GM18951 (cell line): ENCODE results near the gene IL12RB1.
A peak's percentile ranks its signal among the peaks of the same experiment; 100 is the strongest.
"Not testable (repeated sequence)": the region's sequence is repeated elsewhere in the genome, so short reads cannot be mapped to it uniquely, and the experiment has no call there.

ENCODE experiments used
- POLR2A ChIP-seq: IDR thresholded peaks from 4 replicates; pipeline ENCODE4 v1.6.1; 2011; ENCODE audit warnings: mild to moderate bottlenecking; ENCODE audit not compliant: insufficient read length, insufficient read depth; ENCODE audit errors: extremely low read depth
- in situ Hi-C: fragments of 300-500 bp; cut with MboI; formaldehyde crosslinking; loops from one replicate; pipeline ENCODE4 v1.12.0; 2022; ENCODE audit warnings: low sequenced_read_pairs, mixed read lengths, inconsistent platforms; ENCODE audit not compliant: unreplicated experiment

Gene IL12RB1

DNA sequence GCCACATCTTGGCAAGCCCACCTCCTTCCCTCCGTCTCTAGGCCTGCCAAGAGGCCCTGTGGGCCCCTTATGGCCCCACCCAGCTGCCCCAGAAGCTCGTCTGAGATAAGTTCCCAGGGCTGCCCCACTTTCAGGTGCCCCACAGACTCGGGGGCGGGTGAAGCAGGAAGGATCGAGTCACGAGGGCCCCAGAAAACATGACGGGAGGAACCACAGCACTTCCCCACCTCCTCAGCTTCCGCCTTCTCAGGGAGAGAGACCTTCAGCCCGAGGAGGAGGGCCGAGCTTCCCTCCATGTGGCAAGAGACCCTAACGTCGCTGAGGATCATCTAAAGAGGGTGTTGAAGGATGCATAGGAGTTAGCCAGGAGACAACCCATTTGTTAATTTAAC is 4.5 kb upstream of the IL12RB1 start:
- TF ChIP-seq POLR2A, result peak; percentile 59
- in situ Hi-C loops, result no loop called here

DNA sequence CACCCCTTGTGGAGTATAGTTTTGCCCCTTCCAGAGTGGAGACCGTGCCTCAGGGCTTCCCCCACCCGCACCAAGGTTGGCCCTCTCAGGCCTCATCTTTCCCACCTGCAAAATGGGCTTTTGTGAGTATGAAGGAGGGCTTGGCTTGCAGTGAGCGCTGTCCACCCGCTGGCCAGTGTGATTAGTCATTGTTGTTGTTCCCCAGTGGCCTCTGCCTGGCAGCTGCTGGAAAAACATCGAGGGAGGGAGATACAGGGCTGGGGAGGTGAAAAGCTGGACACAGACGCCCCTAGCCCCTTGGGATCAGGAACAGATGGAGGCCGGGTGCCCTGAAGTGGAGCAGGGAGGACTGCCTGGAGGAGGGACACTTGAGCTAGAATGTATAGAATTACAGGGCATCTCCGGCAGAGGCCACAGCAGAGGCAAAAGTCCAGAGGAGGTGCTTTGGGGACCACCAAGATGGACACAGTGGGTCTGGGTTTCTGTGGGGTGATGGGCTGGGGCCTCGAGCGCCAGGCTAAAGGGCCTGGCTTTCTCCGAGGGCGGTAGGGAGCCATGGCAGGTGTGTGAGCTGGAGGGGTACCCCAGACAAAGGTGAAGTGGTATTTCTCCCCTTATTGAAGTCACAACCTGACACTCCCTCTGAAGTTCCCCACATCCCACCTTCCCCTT is 3.9 kb upstream of the IL12RB1 start:
- in situ Hi-C loops, result no loop called here
- TF ChIP-seq POLR2A, result no peak

DNA sequence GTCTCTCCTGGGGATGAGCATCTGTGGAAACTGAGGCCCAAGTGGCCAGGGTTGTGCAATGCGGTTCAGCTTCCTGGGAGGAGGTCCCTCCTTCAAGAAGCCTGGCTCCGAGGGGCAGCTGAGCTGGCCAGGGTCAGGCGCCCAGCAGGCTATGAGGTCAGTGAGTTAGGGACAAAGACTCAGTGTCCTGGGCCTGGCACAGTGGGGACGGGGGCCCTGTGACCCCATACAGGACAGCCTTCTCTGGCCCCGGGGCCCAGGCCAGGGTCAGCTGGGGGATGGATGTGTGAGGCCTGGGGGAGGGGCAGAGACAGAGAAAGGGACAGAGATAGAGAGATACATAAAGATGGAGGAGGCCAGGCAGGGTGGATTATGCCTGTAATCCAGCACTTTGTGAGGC is 3.0 kb upstream of the IL12RB1 start:
- TF ChIP-seq POLR2A, result no peak
- in situ Hi-C loops, result no loop called here

GRCh38 chr19:18089096-18089541 is 2.4 kb upstream of the IL12RB1 start:
- in situ Hi-C loops, result not testable (repeated sequence)

GRCh38 chr19:18085702-18086457 is 854 bp downstream of the IL12RB1 start:
- in situ Hi-C loops, result no loop called here
- TF ChIP-seq POLR2A, result no peak

- TF ChIP-seq POLR2A, result no peak
- in situ Hi-C loops, result no loop called here
These were observed 2.6 kb downstream of the IL12RB1 start for GRCh38 chr19:18083929-18084684.

- in situ Hi-C loops, result loop anchor here (25.0 kb wide), 1 partner anchor 137 kb away; the partner anchor contains the start of gene CCDC124
- TF ChIP-seq POLR2A, result no peak
These were observed 12.5 kb downstream of the IL12RB1 start for GRCh38 chr19:18074192-18074591.

DNA sequence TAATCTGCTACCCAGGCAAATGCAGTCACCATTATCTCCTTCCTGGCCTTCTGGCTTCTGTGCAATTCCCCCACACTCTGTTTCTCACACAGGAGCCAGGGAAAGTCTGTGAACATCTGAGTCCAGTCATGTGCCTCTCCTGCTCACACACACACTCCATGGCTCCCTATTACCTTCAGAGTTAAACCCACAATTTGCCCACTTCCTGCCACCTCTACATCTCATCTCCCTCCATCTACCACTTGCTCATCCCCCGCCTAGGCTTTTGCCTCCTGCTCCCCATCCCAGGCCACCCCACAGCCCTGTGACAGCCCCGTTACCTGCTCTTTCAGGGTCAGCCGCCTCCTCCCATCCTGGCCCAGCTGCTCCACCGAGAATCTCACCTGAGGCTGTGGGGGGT is 13.5 kb downstream of the IL12RB1 start:
- no peak for TF ChIP-seq POLR2A
- in situ Hi-C loops, result loop anchor here (25.0 kb wide), 1 partner anchor 136 kb away; the partner anchor contains the start of gene CCDC124

DNA sequence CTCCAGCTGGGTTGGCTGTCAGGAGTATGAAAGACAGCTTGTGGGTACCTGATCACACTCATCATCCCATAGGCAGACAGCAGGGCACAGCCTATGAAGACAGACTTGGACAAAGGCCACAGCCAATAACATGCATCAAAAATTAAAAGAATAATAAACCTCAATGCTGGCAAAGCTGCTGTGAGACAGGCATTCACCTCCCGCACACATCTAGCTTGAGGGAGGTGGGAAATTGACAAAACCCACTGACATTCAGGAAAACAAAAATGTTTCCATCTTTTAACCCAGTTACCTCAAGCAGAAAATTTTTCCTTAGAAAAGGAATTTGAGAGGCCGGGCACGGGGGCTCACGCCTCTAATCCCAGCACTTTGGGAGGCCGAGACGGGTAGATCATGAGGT is 14.4 kb downstream of the IL12RB1 start:
- no peak for TF ChIP-seq POLR2A

DNA sequence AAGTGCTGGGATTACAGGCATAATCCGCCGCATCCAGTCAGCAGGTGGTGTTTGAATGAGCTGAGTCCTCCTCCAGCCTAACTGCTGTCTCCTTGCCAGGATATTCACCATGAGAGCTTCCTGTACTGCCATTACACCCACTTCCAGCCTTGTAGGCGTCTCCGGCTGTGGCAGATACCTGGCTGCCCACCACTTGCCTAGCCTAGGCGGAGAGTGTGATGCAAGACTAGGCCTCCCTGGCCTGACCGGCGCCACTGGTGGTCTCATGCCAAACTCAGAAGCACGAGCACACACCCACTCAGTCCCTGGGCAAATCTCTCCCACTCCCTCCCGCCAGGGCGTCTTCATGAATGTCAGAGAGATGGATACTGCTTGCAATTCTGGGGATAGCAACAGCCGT is 16.6 kb downstream of the IL12RB1 start:
- no peak for TF ChIP-seq POLR2A

More for the DNA sequence above, 14.4 kb downstream of the IL12RB1 start:
- in situ Hi-C loops, result loop anchor here (25.0 kb wide), 1 partner anchor 135 kb away; the partner anchor contains the start of gene CCDC124

DNA sequence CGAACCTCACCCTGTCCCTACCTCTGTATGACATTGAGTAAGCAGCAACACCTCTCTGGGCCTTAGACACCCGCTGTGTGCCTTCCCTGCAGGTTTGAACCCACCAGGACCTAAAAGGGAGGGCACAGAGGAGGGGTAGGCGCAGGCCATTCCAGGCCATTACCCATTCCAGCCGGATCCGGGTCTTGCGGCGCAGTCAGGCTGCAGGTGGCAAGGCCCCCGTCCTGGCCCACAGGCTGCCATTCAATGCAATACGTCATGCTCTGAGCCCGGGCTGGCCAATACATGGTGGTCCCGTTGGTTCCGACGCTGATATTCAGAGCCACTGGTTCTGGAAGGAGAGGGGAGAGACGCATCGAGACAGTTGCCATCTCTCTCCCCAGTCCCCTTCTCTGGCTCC is 17.4 kb downstream of the IL12RB1 start:
- in situ Hi-C loops, result loop anchor here (25.0 kb wide), 1 partner anchor 132 kb away; the partner anchor contains the start of gene CCDC124
- TF ChIP-seq POLR2A, result no peak

More for the DNA sequence above, 16.6 kb downstream of the IL12RB1 start:
- in situ Hi-C loops, result loop anchor here (25.0 kb wide), 1 partner anchor 133 kb away; the partner anchor contains the start of gene CCDC124

- in situ Hi-C loops, result loop anchor here (25.0 kb wide), 1 partner anchor 131 kb away; the partner anchor contains the start of gene CCDC124
- TF ChIP-seq POLR2A, result no peak
These were observed 18.3 kb downstream of the IL12RB1 start for GRCh38 chr19:18068395-18068794.

DNA sequence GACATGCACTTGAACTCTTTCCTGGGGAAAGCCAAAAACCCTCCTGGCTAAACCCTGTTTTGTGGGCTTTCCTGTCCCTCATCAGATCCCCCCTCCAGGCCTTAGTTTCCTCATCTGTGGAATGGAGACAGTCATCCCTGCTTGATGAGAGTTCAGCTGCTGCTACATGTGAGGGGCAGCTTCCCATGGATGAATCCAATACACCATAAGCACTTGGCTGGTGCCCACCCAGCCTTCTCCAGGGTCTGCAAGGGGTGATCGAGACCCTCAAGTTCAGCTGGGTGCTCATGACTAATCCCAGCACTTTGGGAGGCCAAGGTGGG is 21.6 kb downstream of the IL12RB1 start:
- in situ Hi-C loops, result loop anchor here (25.0 kb wide), 1 partner anchor 128 kb away; the partner anchor contains the start of gene CCDC124
- TF ChIP-seq POLR2A, result no peak

- TF ChIP-seq POLR2A, result no peak
- in situ Hi-C loops, result loop anchor here (25.0 kb wide), 1 partner anchor 126 kb away; the partner anchor contains the start of gene CCDC124
These were observed 23.3 kb downstream of the IL12RB1 start for GRCh38 chr19:18063463-18063862.
